GM23248 (cell line): ENCODE measurements around the gene COL13A1.

Source experiments
- EZH2 ChIP-seq: fragments of 200-600 bp; sonication (generic); IDR thresholded peaks from 2 replicates; pipeline ENCODE4 v1.6.1; 2018; ENCODE audit warnings: antibody characterized with exemption, mild to moderate bottlenecking; ENCODE audit not compliant: insufficient read depth, poor library complexity, severe bottlenecking
- EZH2phosphoT487 ChIP-seq: fragments of 200-600 bp; sonication (generic); IDR thresholded peaks from 2 replicates; pipeline ENCODE4 v1.6.1; 2018; ENCODE audit warnings: antibody characterized with exemption, moderate library complexity, mild to moderate bottlenecking, low read depth; ENCODE audit not compliant: insufficient read depth

GRCh38 chr10:69795242-69795934 lies 6.3 kb upstream of the COL13A1 start:
- no peak for TF ChIP-seq EZH2
- no peak for TF ChIP-seq EZH2phosphoT487
